K562 (cell line): Measurements from ENCODE around the gene USF2. TPM values are rescaled to one million over a fixed set of nuclear protein-coding genes. Genes with fewer than 3 reads are reported as not detected.

Experiments
- ATAC-seq: fragments of 200-7000 bp; cut with Tn5 transposase; 3 replicates; pipeline ENCODE4 v1.9.1; 2020; ENCODE audit warnings: moderate library complexity
- BruUV-seq: library from RNA; stranded (reverse); fragments of 400-500 nt; replicated peaks from 2 replicates; lab custom pipeline; 2021; lab: Mats Ljungman, UMichigan
- CTCF ChIA-PET: fragments of 300-600 bp; formaldehyde crosslinking; extraction: SDS; loops from one replicate; lab custom pipeline; 2021; ENCODE audit warnings: low intra/inter-chr PET ratio; lab: Yijun Ruan, JAX
- POLR2A ChIA-PET: fragments of 300-600, 350-650 bp; sonication (Branson Sonifier 250); formaldehyde crosslinking; extraction: SDS; loops from one replicate; lab custom pipeline; 2021; ENCODE audit warnings: antibody characterized with exemption, inconsistent platforms; lab: Yijun Ruan, JAX
- DNase-seq, 4 experiments: peaks; one replicate each; pipeline versions ENCODE4 v3.0.0 to v3.0.0-alpha.2; 2011 to 2018; ENCODE audit warnings: low spot score in 3 of 4, mixed read lengths in 3 of 4; ENCODE audit errors: extremely low read depth in 1 of 4
- FAIRE-seq: peaks from 2 replicates; lab custom pipeline; 2011; peaks lifted over from hg19 to GRCh38; lab: Jason Lieb, UNC
- H2AFZ ChIP-seq: 2 replicates; pipeline ENCODE4 v1.6.0; 2011; ENCODE audit warnings: low read depth, low read length, control low read depth, inconsistent platforms
- H3K27ac ChIP-seq: fragments of 200-600 bp; 3 replicates; pipeline ENCODE4 v1.8.0; 2011; ENCODE audit warnings: low read depth, mild to moderate bottlenecking, control low read depth, inconsistent platforms, low read length, moderate library complexity, mixed read lengths; ENCODE audit errors: extremely low read depth
- H3K27me3 ChIP-seq, 2 experiments: fragments of 300-600 bp in 1 of 2; 2 replicates in 1 of 2; 3 replicates in 1 of 2; pipeline versions ENCODE4 v1.6.0 to v1.8.0; 2011; ENCODE audit warnings: inconsistent platforms in 2 of 2, low read length in 2 of 2, mild to moderate bottlenecking in 1 of 2, mixed read lengths in 1 of 2, moderate library complexity in 1 of 2; ENCODE audit not compliant: control insufficient read depth in 2 of 2, insufficient read depth in 2 of 2
- H3K36me3 ChIP-seq: fragments of 300-600 bp; 3 replicates; pipeline ENCODE4 v1.8.0; 2011; ENCODE audit warnings: mild to moderate bottlenecking, low read length, inconsistent platforms; ENCODE audit not compliant: control insufficient read depth, insufficient read depth
- H3K4me1 ChIP-seq, 2 experiments: fragments of 200-600 bp in 1 of 2; replicated peaks in 1 of 2; 2 replicates in 1 of 2; 3 replicates in 1 of 2; pipeline versions ENCODE4 v1.5.1 to v1.8.0; 2011; ENCODE audit warnings: inconsistent platforms in 2 of 2, low read length in 2 of 2, mild to moderate bottlenecking in 1 of 2, mixed read lengths in 1 of 2, moderate library complexity in 1 of 2; ENCODE audit not compliant: control insufficient read depth in 2 of 2, insufficient read depth in 2 of 2
- H3K4me2 ChIP-seq: 2 replicates; pipeline ENCODE4 v1.6.1; 2011; ENCODE audit warnings: low read length, control low read depth, inconsistent platforms, mixed read lengths; ENCODE audit not compliant: insufficient read depth
- H3K4me3 ChIP-seq: fragments of 200-600 bp; sonication (generic), shearing (Covaris generic); 2 replicates; pipeline ENCODE4 v1.5.1; 2016; ENCODE audit warnings: control low read depth, inconsistent platforms
- H3K79me2 ChIP-seq: fragments of 200-600 bp; 3 replicates; pipeline ENCODE4 v1.8.0; 2011; ENCODE audit warnings: low read length, inconsistent platforms; ENCODE audit not compliant: control insufficient read depth, insufficient read depth
- H3K9ac ChIP-seq, 2 experiments: 2 replicates each; pipeline versions ENCODE4 v1.6.0 to v1.6.1; 2011; ENCODE audit warnings: low read depth in 2 of 2, low read length in 2 of 2, control low read depth in 1 of 2, inconsistent platforms in 1 of 2, mild to moderate bottlenecking in 1 of 2, mixed read lengths in 1 of 2; ENCODE audit not compliant: insufficient read depth in 1 of 2
- H3K9me1 ChIP-seq: one replicate; pipeline ENCODE4 v1.6.0; 2011; ENCODE audit warnings: inconsistent platforms, mild to moderate bottlenecking, low read length, moderate library complexity; ENCODE audit not compliant: control insufficient read depth, insufficient read depth
- H3K9me3 ChIP-seq: replicated peaks from 2 replicates; pipeline ENCODE4 v1.5.1; 2011; ENCODE audit warnings: low read depth, low read length, inconsistent platforms; ENCODE audit not compliant: control insufficient read depth, insufficient read depth
- H4K20me1 ChIP-seq: replicated peaks from 2 replicates; pipeline ENCODE4 v1.6.1; 2011; ENCODE audit warnings: low read length, inconsistent platforms, mixed read lengths; ENCODE audit not compliant: control insufficient read depth, insufficient read depth
- CTCF ChIP-seq, 3 experiments: IDR thresholded peaks in 2 of 3; conservative IDR thresholded peaks in 1 of 3; 2 replicates each; pipeline ENCODE4 v1.5.1; 2011 to 2012; ENCODE audit warnings: low read length in 3 of 3, mild to moderate bottlenecking in 3 of 3, control low read depth in 2 of 3, improper control_type of control experiment in 1 of 3, inconsistent platforms in 1 of 3, low read depth in 1 of 3, mixed read lengths in 1 of 3, moderate library complexity in 1 of 3; ENCODE audit not compliant: insufficient read depth in 2 of 3
- CXXC5 ChIP-seq: fragments of 250-450 bp; sonication (Bioruptor Pico); IDR thresholded peaks from 2 replicates; pipeline ENCODE4 v1.8.0; 2022; ENCODE audit warnings: inconsistent platforms, mild to moderate bottlenecking, moderate library complexity
- SRF ChIP-seq, 2 experiments: fragments of 250-450, 450-650 bp in 1 of 2; sonication (Bioruptor Pico) in 1 of 2; sonication (generic) in 1 of 2; formaldehyde crosslinking; IDR thresholded peaks; 2 replicates each; pipeline versions ENCODE4 v1.5.0 to v1.5.1; 2020 to 2022; ENCODE audit warnings: mild to moderate bottlenecking in 1 of 2, missing genetic modification reagents in 1 of 2
- USF1 ChIP-seq: sonication (generic); formaldehyde crosslinking; IDR thresholded peaks from 2 replicates; pipeline ENCODE4 v1.9.0; 2022; ENCODE audit warnings: mild to moderate bottlenecking, missing genetic modification reagents
- ZEB2 ChIP-seq: fragments of 450-650 bp; IDR thresholded peaks from 2 replicates; pipeline ENCODE4 v1.6.1; 2016
- ZNF224 ChIP-seq: sonication (generic); formaldehyde crosslinking; IDR thresholded peaks from 2 replicates; pipeline ENCODE4 v1.8.0; 2022; ENCODE audit warnings: mild to moderate bottlenecking, missing genetic modification reagents
- ZNF644 ChIP-seq: fragments of 200-800 bp; sonication (Bioruptor generic); IDR thresholded peaks from 2 replicates; pipeline ENCODE4 v1.6.1; 2016; ENCODE audit warnings: low read depth, missing genetic modification characterization, missing compliant biosample characterization
- WGBS: fragments of 100-300 bp; shearing (Covaris generic); methylation state at CpG from one replicate; pipeline ENCODE4 v1.1.6; 2016; ENCODE audit warnings: low coverage, mixed read lengths; ENCODE audit not compliant: insufficient coverage; ENCODE audit errors: missing lambda C conversion rate; 5-methylcytosine and 5-hydroxymethylcytosine counted together
- in situ Hi-C: fragments of 300-500 bp; cut with MboI; formaldehyde crosslinking; loops from 4 replicates; pipeline ENCODE4 v1.15.0; 2018; ENCODE audit warnings: inconsistent platforms, mixed read lengths
- intact Hi-C: fragments of 100-400 bp; cut with micrococcal nuclease; formaldehyde crosslinking; loops from 2 replicates; pipeline ENCODE4 v1.14.2; 2022
- polyA plus RNA-seq, 8 experiments: library from polyadenylated mRNA; depleted of rRNA in 4 of 8; stranded (reverse) in 5 of 8; unstranded in 3 of 8; fragments of >200 nt; fragmentation: Nextera tagmentation in 2 of 8; fragmentation: Illumina TruSeq in 1 of 8; extraction: Ambion mirVana in 2 of 8; extraction: Trizol in 1 of 8; gene quantifications; 2 replicates each; pipeline versions ENCODE4 v1.2.1 to v1.2.3, GENCODE V29; 2011 to 2014; ENCODE audit warnings: inconsistent platforms in 1 of 8, missing spikeins in 1 of 8
- total RNA-seq, 7 experiments: library from RNA; depleted of rRNA in 6 of 7; stranded (reverse); fragments of >200 nt in 6 of 7; fragmentation: Illumina TruSeq in 2 of 7; extraction: Trizol in 2 of 7; gene quantifications; 2 replicates each; pipeline versions ENCODE4 v1.2.1 to v1.2.3, GENCODE V29; 2011 to 2021; ENCODE audit warnings: low replicate concordance in 1 of 7
- TF ChIP-seq, protein P1 (sequence below): fragments of 450-650 bp; conservative IDR thresholded peaks from 2 replicates; pipeline ENCODE4 v1.6.1; 2016; ENCODE audit warnings: missing genetic modification characterization, low read depth, mild to moderate bottlenecking, control low read depth, missing compliant biosample characterization
- TF ChIP-seq, protein P2 (sequence below): fragments of 450-650 bp; IDR thresholded peaks from 2 replicates; pipeline ENCODE4 v1.6.1; 2016; ENCODE audit warnings: low read depth

The USF2 gene
- total and polyA plus RNA-seq, 9 of the 15 experiments (the other 6 are each of a cell fraction or from before 2014, with no cell fraction given): 0.27 to 93.7 (median 58.4) TPM

DNA sequence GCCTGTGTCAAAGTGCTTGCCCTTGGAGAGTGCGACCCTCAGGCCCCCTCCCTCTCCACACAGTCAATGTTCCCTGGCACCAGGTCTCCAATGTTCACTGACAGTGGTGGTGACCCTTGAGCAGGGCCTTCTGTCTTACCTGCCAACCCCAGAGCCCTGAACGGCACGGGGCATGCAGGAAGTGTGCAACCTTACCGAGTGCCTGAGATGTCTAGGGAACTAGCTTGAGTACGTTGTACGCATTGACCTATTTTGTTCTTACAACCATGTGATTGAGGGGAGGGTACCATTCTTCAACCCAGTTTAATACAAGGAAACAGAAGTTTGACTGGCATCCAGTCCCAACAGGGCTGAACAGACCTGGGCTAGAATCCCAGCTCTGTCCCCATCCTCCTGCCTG lies 36.4 kb downstream of the USF2 start:
- Histone ChIP-seq H3K4me2 (peak overlapping the region; percentile 37), H3K27me3 (no peaks in the 10 kb centered on the region), H3K4me1 (peaks cover 64 to 65% of the 10 kb centered on the region in 2 experiments), H3K4me3 (no peak overlapping the region), H3K9me3 (no peaks in the 10 kb centered on the region), H4K20me1 (no peaks in the 10 kb centered on the region), H3K79me2 (peaks cover 3% of the 10 kb centered on the region; the same call in 2 of the 3 replicates), H3K9me1 (peaks cover 3% of the 10 kb centered on the region), H3K9ac (peak overlapping the region; percentile 72 to 86), H2AFZ (peak overlapping the region; percentile 32), H3K27ac (peak overlapping the region; percentile 99), H3K36me3 (no peaks in the 10 kb centered on the region)
- ChIA-PET CTCF (no interaction called here), POLR2A (no interaction called here)
- no peak for FAIRE-seq
- in situ Hi-C loops: no loop called here
- 71% methylated on average over 6 of the region's 6 CpGs for WGBS
- TSS peak; percentile 91 for BruUV-seq
- no peak for DNase-seq
- ATAC-seq: no peak
- intact Hi-C loops: no loop called here
- 0 out of 2 replicates have a peak, but pooled peaks have one; percentile 16 for TF ChIP-seq CXXC5
- no peak for TF ChIP-seq SRF (CRISPR knock-in tag; IDR thresholded peaks at IDR 0.05)
- no peak for TF ChIP-seq CTCF (IDR thresholded peaks at IDR 0.05 in 2 of 3, conservative IDR thresholded peaks at IDR 0.05 in 1 of 3; ENCODE audit: insufficient read depth in 2 of 3, low read depth in 1 of 3, low read length in 3 of 3)
- TF ChIP-seq, protein P1, sequence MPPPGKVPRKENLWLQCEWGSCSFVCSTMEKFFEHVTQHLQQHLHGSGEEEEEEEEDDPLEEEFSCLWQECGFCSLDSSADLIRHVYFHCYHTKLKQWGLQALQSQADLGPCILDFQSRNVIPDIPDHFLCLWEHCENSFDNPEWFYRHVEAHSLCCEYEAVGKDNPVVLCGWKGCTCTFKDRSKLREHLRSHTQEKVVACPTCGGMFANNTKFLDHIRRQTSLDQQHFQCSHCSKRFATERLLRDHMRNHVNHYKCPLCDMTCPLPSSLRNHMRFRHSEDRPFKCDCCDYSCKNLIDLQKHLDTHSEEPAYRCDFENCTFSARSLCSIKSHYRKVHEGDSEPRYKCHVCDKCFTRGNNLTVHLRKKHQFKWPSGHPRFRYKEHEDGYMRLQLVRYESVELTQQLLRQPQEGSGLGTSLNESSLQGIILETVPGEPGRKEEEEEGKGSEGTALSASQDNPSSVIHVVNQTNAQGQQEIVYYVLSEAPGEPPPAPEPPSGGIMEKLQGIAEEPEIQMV (tag): no peak; the same call in 1 of the 2 replicates
- 0 out of 2 replicates have a peak, but pooled peaks have one; percentile 27 for TF ChIP-seq ZNF644 (tag)
- TF ChIP-seq, protein P2, sequence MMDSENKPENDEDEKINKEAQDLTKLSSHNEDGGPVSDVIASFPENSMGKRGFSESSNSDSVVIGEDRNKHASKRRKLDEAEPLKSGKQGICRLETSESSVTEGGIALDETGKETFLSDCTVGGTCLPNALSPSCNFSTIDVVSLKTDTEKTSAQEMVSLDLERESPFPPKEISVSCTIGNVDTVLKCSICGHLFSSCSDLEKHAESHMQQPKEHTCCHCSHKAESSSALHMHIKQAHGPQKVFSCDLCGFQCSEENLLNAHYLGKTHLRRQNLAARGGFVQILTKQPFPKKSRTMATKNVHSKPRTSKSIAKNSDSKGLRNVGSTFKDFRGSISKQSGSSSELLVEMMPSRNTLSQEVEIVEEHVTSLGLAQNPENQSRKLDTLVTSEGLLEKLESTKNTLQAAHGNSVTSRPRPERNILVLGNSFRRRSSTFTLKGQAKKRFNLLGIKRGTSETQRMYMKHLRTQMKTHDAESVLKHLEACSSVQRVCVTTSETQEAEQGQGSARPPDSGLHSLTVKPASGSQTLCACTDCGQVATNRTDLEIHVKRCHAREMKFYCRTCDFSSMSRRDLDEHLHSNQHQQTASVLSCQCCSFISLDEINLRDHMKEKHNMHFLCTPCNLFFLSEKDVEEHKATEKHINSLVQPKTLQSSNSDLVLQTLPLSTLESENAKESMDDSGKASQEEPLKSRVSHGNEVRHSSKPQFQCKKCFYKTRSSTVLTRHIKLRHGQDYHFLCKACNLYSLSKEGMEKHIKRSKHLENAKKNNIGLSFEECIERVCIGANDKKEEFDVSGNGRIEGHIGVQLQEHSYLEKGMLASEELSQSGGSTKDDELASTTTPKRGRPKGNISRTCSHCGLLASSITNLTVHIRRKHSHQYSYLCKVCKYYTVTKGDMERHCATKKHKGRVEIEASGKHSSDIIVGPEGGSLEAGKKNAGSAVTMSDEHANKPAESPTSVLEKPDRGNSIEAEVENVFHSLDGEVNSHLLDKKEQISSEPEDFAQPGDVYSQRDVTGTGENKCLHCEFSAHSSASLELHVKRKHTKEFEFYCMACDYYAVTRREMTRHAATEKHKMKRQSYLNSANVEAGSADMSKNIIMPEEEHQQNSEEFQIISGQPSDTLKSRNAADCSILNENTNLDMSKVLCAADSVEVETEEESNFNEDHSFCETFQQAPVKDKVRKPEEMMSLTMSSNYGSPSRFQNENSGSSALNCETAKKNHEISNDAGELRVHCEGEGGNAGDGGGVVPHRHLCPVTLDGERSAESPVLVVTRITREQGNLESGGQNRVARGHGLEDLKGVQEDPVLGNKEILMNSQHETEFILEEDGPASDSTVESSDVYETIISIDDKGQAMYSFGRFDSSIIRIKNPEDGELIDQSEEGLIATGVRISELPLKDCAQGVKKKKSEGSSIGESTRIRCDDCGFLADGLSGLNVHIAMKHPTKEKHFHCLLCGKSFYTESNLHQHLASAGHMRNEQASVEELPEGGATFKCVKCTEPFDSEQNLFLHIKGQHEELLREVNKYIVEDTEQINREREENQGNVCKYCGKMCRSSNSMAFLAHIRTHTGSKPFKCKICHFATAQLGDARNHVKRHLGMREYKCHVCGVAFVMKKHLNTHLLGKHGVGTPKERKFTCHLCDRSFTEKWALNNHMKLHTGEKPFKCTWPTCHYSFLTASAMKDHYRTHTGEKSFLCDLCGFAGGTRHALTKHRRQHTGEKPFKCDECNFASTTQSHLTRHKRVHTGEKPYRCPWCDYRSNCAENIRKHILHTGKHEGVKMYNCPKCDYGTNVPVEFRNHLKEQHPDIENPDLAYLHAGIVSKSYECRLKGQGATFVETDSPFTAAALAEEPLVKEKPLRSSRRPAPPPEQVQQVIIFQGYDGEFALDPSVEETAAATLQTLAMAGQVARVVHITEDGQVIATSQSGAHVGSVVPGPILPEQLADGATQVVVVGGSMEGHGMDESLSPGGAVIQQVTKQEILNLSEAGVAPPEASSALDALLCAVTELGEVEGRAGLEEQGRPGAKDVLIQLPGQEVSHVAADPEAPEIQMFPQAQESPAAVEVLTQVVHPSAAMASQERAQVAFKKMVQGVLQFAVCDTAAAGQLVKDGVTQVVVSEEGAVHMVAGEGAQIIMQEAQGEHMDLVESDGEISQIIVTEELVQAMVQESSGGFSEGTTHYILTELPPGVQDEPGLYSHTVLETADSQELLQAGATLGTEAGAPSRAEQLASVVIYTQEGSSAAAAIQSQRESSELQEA: 0 out of 2 replicates have a peak, but pooled peaks have one; percentile 1
- peak; percentile 29; the same call in 1 of the 2 replicates for TF ChIP-seq USF1 (CRISPR knock-in tag)
- TF ChIP-seq ZEB2: no peak
- no peak for TF ChIP-seq ZNF224 (CRISPR knock-in tag)
